WTC11 (cell line): ENCODE results near the gene DUS1L.

ENCODE experiments used
- ATF1 ChIP-seq: sonication (generic); formaldehyde crosslinking; IDR thresholded peaks from 2 replicates; pipeline ENCODE4 v1.8.1; 2023; ENCODE audit warnings: mild to moderate bottlenecking, moderate library complexity, missing genetic modification reagents
- NFATC4 ChIP-seq: fragments of 250-450 bp; sonication (Bioruptor Pico); IDR thresholded peaks from 2 replicates; pipeline ENCODE4 v1.9.0; 2021; ENCODE audit warnings: mild to moderate bottlenecking
- ZNF121 ChIP-seq: sonication (generic); formaldehyde crosslinking; IDR thresholded peaks from 2 replicates; pipeline ENCODE4 v1.8.0; 2023; ENCODE audit warnings: missing genetic modification reagents

DNA sequence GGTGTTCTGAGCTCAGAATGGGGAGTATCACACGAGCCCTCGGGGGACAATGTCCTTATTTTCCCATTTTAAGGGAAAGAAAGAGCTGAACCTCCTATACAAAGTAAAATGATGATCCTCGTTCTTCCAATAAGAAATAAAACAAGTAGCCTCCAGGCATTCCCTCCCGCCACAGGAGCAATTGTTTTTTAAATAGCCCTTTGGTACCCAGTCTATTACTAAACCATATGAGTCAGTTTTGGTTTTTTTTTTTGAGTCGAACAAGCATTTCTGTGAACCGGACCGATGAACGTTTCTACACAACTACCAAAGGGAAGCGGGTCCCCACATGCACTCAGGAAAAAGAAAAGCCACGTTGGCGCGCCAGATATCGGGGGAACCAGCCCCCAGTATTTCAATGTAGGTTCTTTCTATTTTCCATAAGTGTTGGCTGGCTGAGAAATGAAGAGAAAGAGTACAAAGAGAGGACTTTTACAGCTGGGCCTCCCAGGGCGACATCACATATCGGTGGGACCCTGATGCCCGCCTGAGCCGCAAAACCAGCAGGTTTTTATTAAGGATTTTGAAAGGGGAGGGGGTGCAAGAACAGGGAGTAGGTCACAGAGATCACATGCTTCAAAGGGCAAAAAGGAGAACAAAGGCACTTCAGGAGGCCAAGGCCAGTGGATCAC is 24.3 kb downstream of the DUS1L start:
- no peak for TF ChIP-seq ATF1 (CRISPR knock-in tag)
- TF ChIP-seq ZNF121 (CRISPR knock-in tag) = no peak
- no peak for TF ChIP-seq NFATC4 (CRISPR knock-in tag)
